Osteocyte (in vitro differentiated cells): ENCODE results near the gene POU2F2. TPM values are rescaled to one million over a fixed set of nuclear protein-coding genes. Genes with fewer than 3 reads are reported as not detected.

Experiments used
- DNase-seq: peaks from one replicate; pipeline ENCODE4 v3.0.0; 2021; ENCODE audit warnings: mixed read lengths; ENCODE audit not compliant: unreplicated experiment; ENCODE audit errors: extremely low spot score
- H3K27ac Mint-ChIP-seq: one replicate; pipeline ENCODE4 v1.8.0; 2021; ENCODE audit warnings: mild to moderate bottlenecking, mixed read lengths; ENCODE audit not compliant: unreplicated experiment
- H3K27me3 Mint-ChIP-seq: one replicate; pipeline ENCODE4 v1.8.0; 2021; ENCODE audit warnings: mixed read lengths; ENCODE audit not compliant: unreplicated experiment
- H3K36me3 Mint-ChIP-seq: one replicate; pipeline ENCODE4 v1.8.0; 2021; ENCODE audit warnings: mixed read lengths; ENCODE audit not compliant: unreplicated experiment
- H3K4me1 Mint-ChIP-seq: one replicate; pipeline ENCODE4 v1.8.0; 2021; ENCODE audit warnings: mixed read lengths; ENCODE audit not compliant: unreplicated experiment
- H3K4me3 Mint-ChIP-seq: one replicate; pipeline ENCODE4 v1.8.0; 2021; ENCODE audit warnings: mild to moderate bottlenecking, moderate library complexity, mixed read lengths; ENCODE audit not compliant: unreplicated experiment
- H3K9me3 Mint-ChIP-seq: one replicate; pipeline ENCODE4 v1.8.0; 2021; ENCODE audit warnings: mixed read lengths; ENCODE audit not compliant: unreplicated experiment
- total RNA-seq: library from RNA; stranded (reverse); gene quantifications from 2 replicates; pipeline ENCODE4 v1.2.1, GENCODE V29; 2021
- TF ChIP-seq, protein P1 (sequence below): fragments of 200-600 bp; sonication (generic); IDR thresholded peaks from 2 replicates; pipeline ENCODE4 v1.5.0; 2021; ENCODE audit warnings: antibody characterized with exemption, mild to moderate bottlenecking, moderate library complexity

The POU2F2 gene
- total RNA-seq, 1 donor from 2014 or later = 0.64 TPM

DNA sequence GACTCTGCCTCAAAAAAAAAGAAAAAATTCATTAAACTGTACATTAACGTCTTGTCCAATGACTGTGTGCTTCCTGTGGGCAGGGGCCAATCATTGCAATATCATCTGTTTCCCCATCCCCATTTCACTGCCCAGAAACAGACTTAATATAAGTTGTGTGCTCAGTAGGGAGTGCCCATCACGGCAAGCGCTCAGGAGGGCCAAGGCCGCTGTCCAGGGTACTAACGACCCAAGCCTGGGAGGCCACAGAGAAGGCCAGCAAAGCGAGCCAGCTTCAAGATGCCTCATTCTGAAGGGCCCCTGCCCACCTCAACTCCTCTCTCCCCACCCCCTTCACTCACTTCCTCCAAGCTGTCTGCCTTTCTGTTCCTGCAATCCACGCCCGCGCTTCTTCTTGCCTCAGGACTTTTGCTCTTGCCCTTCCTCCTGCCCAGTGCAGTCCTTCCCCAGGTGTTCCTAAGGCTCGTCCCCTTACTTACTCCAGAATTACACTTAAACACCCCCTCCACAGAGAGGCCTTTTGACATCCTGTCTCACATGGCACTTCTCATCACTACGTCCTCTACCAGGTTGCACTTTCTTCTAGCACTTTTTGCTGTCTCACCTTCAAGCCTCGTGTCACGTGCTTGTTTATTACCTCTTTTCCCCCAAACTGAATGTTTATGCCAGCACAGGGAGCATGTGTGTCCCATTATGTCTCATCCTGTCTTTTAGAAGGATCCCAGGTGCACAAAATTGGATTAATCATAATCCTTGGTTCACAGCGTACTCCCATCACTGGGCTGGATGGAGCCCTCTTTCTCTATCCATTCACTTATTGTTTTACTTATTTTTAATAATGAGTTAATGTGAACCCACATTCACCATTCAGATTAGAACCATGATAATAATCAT lies 11.3 kb upstream of the POU2F2 start:
- no peak overlapping the region for H3K27ac Mint-ChIP-seq
- no peaks in the 10 kb centered on the region for H3K9me3 Mint-ChIP-seq
- DNase-seq = no peak
- TF ChIP-seq, protein P1, sequence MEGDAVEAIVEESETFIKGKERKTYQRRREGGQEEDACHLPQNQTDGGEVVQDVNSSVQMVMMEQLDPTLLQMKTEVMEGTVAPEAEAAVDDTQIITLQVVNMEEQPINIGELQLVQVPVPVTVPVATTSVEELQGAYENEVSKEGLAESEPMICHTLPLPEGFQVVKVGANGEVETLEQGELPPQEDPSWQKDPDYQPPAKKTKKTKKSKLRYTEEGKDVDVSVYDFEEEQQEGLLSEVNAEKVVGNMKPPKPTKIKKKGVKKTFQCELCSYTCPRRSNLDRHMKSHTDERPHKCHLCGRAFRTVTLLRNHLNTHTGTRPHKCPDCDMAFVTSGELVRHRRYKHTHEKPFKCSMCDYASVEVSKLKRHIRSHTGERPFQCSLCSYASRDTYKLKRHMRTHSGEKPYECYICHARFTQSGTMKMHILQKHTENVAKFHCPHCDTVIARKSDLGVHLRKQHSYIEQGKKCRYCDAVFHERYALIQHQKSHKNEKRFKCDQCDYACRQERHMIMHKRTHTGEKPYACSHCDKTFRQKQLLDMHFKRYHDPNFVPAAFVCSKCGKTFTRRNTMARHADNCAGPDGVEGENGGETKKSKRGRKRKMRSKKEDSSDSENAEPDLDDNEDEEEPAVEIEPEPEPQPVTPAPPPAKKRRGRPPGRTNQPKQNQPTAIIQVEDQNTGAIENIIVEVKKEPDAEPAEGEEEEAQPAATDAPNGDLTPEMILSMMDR = no peak
- H3K27me3 Mint-ChIP-seq = peaks cover 31% of the 10 kb centered on the region
- no peak overlapping the region for H3K4me3 Mint-ChIP-seq
- H3K4me1 Mint-ChIP-seq = no peaks in the 10 kb centered on the region
- no peaks in the 10 kb centered on the region for H3K36me3 Mint-ChIP-seq

- Mint-ChIP-seq H3K4me3 (no peak overlapping the region), H3K27me3 (peaks cover 32% of the 10 kb centered on the region)
- DNase-seq = peak; percentile 90
Measured at GRCh38 chr19:42140125-42140754, 8.0 kb upstream of the POU2F2 start.

GRCh38 chr19:42134535-42135070 lies 2.4 kb upstream of the POU2F2 start:
- Mint-ChIP-seq H3K4me1 (peaks cover 13% of the 10 kb centered on the region), H3K27ac (no peak overlapping the region), H3K36me3 (no peaks in the 10 kb centered on the region), H3K27me3 (peaks cover 32% of the 10 kb centered on the region), H3K9me3 (no peaks in the 10 kb centered on the region), H3K4me3 (no peak overlapping the region)
- TF ChIP-seq, protein P1 = no peak
- no peak for DNase-seq

More at GRCh38 chr19:42140125-42140754, 8.0 kb upstream of the POU2F2 start:
- H3K4me1 Mint-ChIP-seq = no peaks in the 10 kb centered on the region
- TF ChIP-seq, protein P1 = no peak
- no peaks in the 10 kb centered on the region for H3K36me3 Mint-ChIP-seq
- no peak overlapping the region for H3K27ac Mint-ChIP-seq
- no peaks in the 10 kb centered on the region for H3K9me3 Mint-ChIP-seq

DNA sequence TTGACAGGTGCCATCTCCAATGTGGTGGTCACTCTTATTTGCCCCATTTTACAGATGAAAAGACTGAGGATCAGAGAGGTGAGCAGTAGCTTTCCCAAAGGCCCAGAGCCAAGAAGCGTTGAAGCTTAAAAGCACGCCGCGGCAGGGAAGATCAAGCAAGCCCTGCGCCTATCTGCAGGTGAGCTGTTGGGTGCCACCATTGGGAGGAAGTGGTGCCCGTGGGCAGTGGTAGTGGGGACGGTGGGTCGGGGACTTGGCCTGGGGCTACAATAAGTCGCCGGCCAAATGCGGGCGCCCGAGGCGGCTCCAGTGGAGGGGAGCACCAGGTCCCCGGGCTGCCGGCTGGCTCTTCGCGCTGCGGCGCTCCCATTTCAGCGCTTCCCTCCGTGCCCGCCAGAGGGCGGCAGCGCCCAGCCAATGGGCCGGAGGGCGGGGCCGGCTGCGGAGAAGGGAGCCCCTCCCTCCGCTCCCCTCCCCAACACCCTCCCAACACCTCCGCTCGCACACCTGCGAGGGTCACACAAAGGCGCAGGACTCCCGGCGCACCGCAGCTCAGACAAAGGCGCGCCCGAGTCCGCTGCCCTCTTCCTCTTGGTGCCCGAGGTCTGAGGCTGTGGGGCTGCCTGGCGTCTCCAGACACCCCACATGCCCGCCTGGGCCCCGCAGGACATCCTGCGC lies 744 bp upstream of the POU2F2 start:
- peaks cover 17% of the 10 kb centered on the region for H3K4me1 Mint-ChIP-seq
- no peaks in the 10 kb centered on the region for H3K9me3 Mint-ChIP-seq
- H3K4me3 Mint-ChIP-seq = no peak overlapping the region
- no peaks in the 10 kb centered on the region for H3K36me3 Mint-ChIP-seq
- no peak overlapping the region for H3K27ac Mint-ChIP-seq
- TF ChIP-seq, protein P1 = peak; percentile 99
- peaks cover 25% of the 10 kb centered on the region for H3K27me3 Mint-ChIP-seq
- DNase-seq = peak; percentile 91
